ENCODE results near the gene COL4A2. TPM values are rescaled to one million over a fixed set of nuclear protein-coding genes. Genes with fewer than 3 reads are reported as not detected.
"Not testable (repeated sequence)": the region's sequence is repeated elsewhere in the genome, so short reads cannot be mapped to it uniquely, and the experiment has no call there.

COL4A2 gene
- total RNA-seq, 6 donors from 2014 or later, result 169 to 458 (median 258) TPM

DNA sequence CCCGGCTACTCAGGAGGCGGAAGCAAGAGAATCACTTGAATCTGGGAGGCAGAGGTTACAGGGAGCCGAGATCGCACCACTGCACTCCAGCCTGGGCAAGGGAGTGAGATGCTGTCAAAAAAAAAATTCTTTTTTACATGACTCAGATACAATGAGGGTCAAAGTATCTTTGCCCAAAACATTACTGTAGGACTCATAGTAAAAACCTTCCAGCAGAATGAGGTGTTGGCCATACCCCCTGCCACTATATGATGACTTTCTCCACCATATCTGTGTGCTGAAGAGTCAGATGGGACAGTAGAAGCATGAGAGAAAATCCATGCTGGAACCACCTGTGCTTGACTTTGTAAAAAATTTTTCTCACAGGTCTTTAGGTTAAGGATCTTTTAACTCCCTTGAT lies 86.7 kb downstream of the COL4A2 start:
- TF ChIP-seq, protein P1, sequence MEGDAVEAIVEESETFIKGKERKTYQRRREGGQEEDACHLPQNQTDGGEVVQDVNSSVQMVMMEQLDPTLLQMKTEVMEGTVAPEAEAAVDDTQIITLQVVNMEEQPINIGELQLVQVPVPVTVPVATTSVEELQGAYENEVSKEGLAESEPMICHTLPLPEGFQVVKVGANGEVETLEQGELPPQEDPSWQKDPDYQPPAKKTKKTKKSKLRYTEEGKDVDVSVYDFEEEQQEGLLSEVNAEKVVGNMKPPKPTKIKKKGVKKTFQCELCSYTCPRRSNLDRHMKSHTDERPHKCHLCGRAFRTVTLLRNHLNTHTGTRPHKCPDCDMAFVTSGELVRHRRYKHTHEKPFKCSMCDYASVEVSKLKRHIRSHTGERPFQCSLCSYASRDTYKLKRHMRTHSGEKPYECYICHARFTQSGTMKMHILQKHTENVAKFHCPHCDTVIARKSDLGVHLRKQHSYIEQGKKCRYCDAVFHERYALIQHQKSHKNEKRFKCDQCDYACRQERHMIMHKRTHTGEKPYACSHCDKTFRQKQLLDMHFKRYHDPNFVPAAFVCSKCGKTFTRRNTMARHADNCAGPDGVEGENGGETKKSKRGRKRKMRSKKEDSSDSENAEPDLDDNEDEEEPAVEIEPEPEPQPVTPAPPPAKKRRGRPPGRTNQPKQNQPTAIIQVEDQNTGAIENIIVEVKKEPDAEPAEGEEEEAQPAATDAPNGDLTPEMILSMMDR (IDR thresholded peaks at IDR 0.05), result no peak
- no peak for TF ChIP-seq POLR2AphosphoS5 (IDR thresholded peaks at IDR 0.05)
- Histone ChIP-seq H3K27me3 (no peaks in the 10 kb centered on the region), H3K4me3 (no peak overlapping the region), H3K9me3 (no peaks in the 10 kb centered on the region), H3K4me1 (peaks cover 5 to 27% (median 17%) of the 10 kb centered on the region in 4 donors), H3K36me3 (no peaks in the 10 kb centered on the region), H3K27ac (peak overlapping the region in 2 of 4 donors; percentile 6 to 21)
- 96 to 98% methylated on average over 4 of the region's 4 CpGs for WGBS, 2 donors
- DNase-seq (no peak), ATAC-seq (ENCODE audit: low FRiP score in 2 of 2) (no peak)

DNA sequence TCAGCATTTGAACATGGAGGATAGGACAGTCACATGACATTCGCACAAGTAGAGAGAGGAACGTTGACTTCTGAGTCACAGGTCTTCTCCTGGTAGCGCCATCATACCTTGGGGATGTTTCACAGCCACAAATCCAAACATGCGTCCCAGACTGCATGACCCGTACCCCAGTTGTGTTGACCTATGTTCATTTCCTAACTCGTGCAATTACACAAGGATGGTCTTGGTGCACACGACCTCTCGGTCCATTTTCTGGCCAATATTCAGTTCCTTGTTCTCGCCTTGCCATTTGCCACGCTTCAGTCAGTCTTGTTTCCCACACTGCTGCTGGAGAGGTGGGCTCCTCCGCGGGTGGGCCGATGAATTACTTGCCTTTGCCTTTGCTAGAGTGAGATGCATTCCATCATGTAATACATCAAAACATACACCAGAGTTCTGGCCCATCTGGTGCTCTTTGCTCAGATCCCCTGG lies 87.3 kb downstream of the COL4A2 start:
- TF ChIP-seq, protein P1 (IDR thresholded peaks at IDR 0.05), result no peak
- TF ChIP-seq POLR2A (IDR thresholded peaks at IDR 0.05), result no peak
- no peak for TF ChIP-seq POLR2AphosphoS5 (IDR thresholded peaks at IDR 0.05)
- no peak for TF ChIP-seq EP300 (IDR thresholded peaks at IDR 0.05)
- no peak for ATAC-seq (ENCODE audit: low FRiP score in 2 of 2)
- no peaks in the 10 kb centered on the region for H3K27me3 ChIP-seq
- H3K9me3 ChIP-seq, result no peaks in the 10 kb centered on the region
- H3K36me3 ChIP-seq, result no peaks in the 10 kb centered on the region
- DNase-seq, result no peak
- WGBS, 2 donors, result 86 to 92% methylated on average over 13 of the region's 13 CpGs
- no peak overlapping the region for H3K4me3 ChIP-seq
- H3K27ac ChIP-seq, result peak overlapping the region in 2 of 4 donors; percentile 6 to 75
- H3K4me1 ChIP-seq, result peaks cover 6 to 32% (median 16%) of the 10 kb centered on the region in 4 donors

DNA sequence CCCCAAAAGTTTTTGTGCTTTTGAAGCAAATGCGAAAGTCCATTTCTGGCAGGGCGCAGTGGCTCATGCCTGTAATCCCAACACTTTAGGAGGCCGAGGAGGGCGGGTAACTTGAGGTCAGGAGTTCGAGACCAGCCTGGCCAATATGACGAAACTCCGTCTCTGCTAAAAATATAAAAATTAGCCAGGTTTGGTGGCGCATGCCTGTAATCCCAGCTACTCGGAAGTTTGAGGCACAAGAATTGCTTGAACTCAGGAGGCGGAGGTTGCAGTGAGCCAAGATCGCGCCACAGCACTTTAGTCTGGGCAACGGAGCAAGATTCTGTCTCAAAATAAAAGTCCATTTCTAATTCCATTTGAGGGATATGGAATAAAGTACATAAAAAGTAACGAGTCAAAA lies 88.5 kb downstream of the COL4A2 start:
- Histone ChIP-seq H3K4me1 (peaks cover 10 to 36% (median 18%) of the 10 kb centered on the region in 4 donors), H3K27ac (peak overlapping the region in 3 of 4 donors; percentile 72 to 78 (median 75))
- not testable (repeated sequence) for DNase-seq; H3K9me3 ChIP-seq; ATAC-seq (ENCODE audit: low FRiP score in 2 of 2); H3K36me3 ChIP-seq; H3K27me3 ChIP-seq; H3K4me3 ChIP-seq
- WGBS, 2 donors, result 84 to 90% methylated on average over 14 of the region's 14 CpGs

DNA sequence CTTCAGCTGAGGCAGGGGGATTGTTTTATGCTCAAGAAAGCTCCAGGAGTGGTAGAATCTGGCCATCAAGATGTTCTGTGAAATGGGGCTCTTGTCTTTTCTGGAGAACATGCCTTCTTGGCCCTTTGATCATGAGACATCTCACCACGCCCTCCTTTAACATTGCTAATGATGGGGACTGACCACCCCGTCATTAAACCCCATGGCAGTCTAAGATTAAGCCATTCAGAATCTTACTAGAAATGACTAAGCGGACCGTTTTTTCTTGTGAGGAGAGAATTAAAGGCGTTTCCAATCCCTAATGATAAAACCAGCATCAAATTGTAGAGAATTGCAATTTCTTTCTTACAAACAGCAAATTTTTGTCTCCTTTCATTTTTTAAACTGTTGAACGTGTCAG lies 89.4 kb downstream of the COL4A2 start:
- 63 to 66% methylated on average over 6 of the region's 6 CpGs for WGBS, 2 donors

GRCh38 chr13:110396913-110397381 lies 89.9 kb downstream of the COL4A2 start:
- peak in 1 of 4 donors; percentile 14 for TF ChIP-seq EP300 (IDR thresholded peaks at IDR 0.05)
- TF ChIP-seq, protein P1 (IDR thresholded peaks at IDR 0.05), result no peak
- no peak for TF ChIP-seq POLR2A (IDR thresholded peaks at IDR 0.05)
- peak; percentile 70 to 76 for TF ChIP-seq POLR2AphosphoS5 (IDR thresholded peaks at IDR 0.05)
- ATAC-seq (ENCODE audit: low FRiP score in 2 of 2) (peak; percentile 92 to 95), DNase-seq (peak in 1 of 2 donors; percentile 61)
- Histone ChIP-seq H3K36me3 (no peaks in the 10 kb centered on the region), H3K27me3 (no peaks in the 10 kb centered on the region), H3K4me1 (peaks cover 10 to 39% (median 20%) of the 10 kb centered on the region in 4 donors), H3K9me3 (no peaks in the 10 kb centered on the region), H3K27ac (peak overlapping the region; percentile 75 to 85 (median 78)), H3K4me3 (no peak overlapping the region)
- WGBS, 2 donors, result 46 to 62% methylated on average over 9 to 11 of the region's 11 CpGs

More for the DNA sequence above, 89.4 kb downstream of the COL4A2 start:
- H3K36me3 ChIP-seq, result no peaks in the 10 kb centered on the region
- H3K9me3 ChIP-seq, result no peaks in the 10 kb centered on the region
- TF ChIP-seq EP300 (IDR thresholded peaks at IDR 0.05), result no peak
- TF ChIP-seq POLR2AphosphoS5 (IDR thresholded peaks at IDR 0.05), result no peak
- TF ChIP-seq POLR2A (IDR thresholded peaks at IDR 0.05), result no peak
- TF ChIP-seq, protein P1 (IDR thresholded peaks at IDR 0.05), result no peak
- peak in 1 of 2 donors; percentile 38 for ATAC-seq (ENCODE audit: low FRiP score in 2 of 2)
- H3K4me3 ChIP-seq, result no peak overlapping the region
- no peaks in the 10 kb centered on the region for H3K27me3 ChIP-seq
- H3K4me1 ChIP-seq, result peaks cover 10 to 39% (median 20%) of the 10 kb centered on the region in 4 donors
- H3K27ac ChIP-seq, result peak overlapping the region; percentile 72 to 78 (median 76)
- no peak for DNase-seq
